NCI-H526 treated with DMSO at 0.1 percent for 48 hours (cell line): ENCODE data around the gene JAK2.
"Not testable (repeated sequence)": the region's sequence is repeated elsewhere in the genome, so short reads cannot be mapped to it uniquely, and the experiment has no call there.

Experiments
- DNase-seq: peaks from one replicate; lab custom pipeline; 2025; lab: John Stamatoyannopoulos, UW

Gene JAK2

DNA sequence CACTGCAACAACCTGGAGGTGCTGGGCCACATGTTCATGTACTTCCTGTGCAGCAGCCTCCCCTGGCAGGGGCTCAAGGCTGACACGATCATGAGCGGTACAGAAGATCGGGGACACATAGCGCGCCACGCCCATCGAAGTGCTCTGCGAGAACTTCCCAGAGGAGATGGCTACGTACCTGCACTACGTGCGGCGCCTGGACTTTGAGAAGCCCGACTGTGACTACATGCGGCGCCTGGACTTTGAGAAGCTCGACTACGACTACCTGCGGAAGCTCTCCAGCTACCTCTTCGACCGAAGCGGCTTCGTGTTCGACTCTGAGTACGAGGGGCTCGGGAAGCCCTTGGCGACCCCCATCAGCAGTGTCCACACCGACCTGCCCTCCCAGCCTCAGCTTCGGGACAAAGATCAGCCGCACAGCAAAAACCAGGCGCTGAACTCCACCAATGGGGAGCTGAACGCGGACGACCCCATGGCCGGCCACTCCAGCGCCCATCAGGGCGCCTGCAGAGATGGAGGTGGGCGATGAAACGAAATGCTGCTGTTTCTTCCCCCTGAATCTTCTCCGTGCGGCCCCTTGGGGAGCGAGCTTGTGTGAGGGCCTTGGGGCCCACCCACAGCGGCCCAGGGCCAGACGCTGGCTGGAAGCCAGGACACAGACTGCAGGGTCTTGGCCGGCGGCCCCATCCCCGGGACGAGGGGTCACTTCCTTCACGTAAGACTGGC is 56.5 kb downstream of the JAK2 start:
- no peak for DNase-seq

DNA sequence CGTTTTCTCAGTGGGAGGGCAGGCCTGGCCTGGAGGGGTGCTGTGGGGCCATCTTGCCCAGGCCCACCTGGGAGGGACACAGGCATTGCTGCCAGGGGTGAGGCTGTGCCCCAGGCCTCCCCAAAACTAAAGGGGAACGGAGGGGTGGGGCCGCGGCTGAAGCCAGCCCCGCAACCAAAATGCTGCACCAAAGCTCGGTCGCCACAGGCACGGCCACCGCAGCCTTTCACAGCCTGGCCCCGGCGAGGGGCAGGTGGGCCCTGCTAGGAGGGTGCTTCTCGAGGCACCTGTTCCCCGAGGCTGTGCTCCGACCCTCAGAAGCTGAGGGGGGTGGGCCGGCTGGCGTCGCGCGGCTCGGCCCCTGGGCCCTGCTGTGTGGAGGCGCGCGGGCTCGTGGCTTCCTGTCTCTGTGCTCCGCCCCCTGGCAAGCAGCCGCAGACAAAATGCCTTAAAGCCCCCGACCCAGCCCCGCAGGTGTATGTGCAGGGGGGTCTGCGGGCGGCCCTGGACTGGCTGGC is 57.6 kb downstream of the JAK2 start:
- DNase-seq, result no peak

- DNase-seq, result no peak
These were observed 58.3 kb downstream of the JAK2 start for GRCh38 chr9:5043381-5043780.

DNA sequence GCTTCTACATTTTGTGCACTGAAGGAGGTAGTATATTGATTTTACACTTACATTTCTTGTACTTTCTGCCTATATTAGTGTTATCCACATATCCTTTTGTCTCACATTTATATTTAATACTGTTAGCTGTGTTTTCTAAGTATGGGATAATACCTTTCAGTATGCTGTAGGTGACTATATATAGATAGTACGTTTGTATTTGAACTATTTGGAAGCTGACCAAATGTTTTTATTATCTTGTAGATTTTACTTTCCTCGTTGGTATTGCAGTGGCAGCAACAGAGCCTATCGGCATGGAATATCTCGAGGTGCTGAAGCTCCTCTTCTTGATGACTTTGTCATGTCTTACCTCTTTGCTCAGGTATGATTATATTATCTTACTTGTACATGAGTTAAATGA is 59.1 kb downstream of the JAK2 start:
- no peak for DNase-seq

DNA sequence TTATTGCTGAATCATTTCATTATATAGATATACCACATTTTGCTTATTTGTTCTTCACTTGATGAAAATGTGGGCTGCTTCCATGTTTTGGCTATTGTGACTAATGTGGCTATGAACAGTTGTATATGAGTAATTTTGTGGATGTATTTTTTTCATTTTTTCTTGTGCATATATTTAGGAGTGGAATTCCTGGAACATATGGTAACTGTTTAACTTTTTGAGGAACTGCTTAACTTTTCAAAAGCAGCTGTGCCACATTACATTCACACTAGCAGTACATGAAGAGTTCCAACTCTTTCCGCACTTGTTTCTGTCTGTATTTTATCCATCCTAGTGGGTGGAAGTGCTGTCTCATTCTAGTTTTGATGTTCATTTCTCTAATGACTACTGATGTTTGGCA is 67.8 kb downstream of the JAK2 start:
- DNase-seq, result no peak

GRCh38 chr9:5062631-5063030 is 77.6 kb downstream of the JAK2 start:
- no peak for DNase-seq

DNA sequence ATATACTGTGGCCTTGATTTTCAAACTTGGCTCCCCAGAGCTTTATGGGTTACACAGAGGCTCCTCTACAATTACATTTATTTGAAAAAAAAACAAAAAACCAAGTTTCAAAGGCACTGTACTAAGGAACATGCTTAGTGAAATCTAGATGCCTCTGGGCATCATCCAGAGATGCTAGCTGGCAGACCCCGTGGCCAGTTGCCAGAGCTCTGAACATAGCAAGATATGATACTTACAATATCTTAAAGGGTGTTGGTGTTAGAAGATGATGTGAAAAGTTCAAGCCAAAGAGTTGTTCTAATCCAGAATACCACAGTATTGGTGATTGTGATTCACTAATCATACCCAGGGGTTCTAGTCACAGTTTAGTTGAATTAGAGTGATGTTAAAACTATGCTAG is 87.8 kb downstream of the JAK2 start:
- DNase-seq, result no peak

- DNase-seq, result no peak
These were observed 88.6 kb downstream of the JAK2 start for GRCh38 chr9:5073701-5074100.

DNA sequence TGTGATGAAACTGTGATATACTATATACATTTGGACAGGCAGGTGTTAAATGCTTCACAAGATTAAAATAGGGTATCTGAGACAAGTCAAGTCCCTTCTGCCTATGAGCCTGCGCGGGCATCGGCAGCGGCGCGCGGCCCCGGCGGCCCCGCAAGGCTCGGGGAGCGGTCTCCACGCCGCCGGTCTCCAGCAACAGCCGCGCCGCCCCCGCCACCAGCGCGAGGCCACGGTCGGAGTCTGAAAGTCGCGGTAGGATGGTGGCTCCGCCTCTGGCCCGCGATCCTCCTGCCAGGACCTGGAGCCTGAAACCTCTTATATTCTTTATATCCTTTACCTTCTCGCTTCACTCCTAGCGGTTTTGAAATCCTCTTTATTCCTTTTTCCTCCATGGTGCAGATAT is 100.9 kb downstream of the JAK2 start:
- DNase-seq, result no peak

DNA sequence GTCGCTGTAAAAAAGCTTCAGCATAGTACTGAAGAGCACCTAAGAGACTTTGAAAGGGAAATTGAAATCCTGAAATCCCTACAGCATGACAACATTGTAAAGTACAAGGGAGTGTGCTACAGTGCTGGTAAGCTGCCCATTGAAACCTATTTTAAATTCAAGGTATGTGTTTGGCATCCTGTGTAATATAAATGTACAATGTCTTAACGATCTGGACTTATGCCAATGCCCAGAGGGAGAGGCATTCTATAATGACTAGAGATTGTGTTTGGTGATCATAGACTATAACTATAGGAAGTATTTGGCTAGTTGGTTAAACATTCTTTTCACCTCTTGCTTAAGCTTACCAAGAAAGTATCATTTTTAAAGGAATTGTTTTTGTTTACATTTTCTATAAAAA is 104.7 kb downstream of the JAK2 start:
- DNase-seq, result no peak

- DNase-seq, result no peak
These were observed 110.7 kb downstream of the JAK2 start for GRCh38 chr9:5095795-5096194.

- no peak for DNase-seq
These were observed 114.4 kb downstream of the JAK2 start for GRCh38 chr9:5099466-5099865.

- not testable (repeated sequence) for DNase-seq
These were observed 116.1 kb downstream of the JAK2 start for GRCh38 chr9:5101127-5101526.

GRCh38 chr9:5106517-5106916 is 121.4 kb downstream of the JAK2 start:
- DNase-seq, result not testable (repeated sequence)

GRCh38 chr9:5110867-5111681 is 126.0 kb downstream of the JAK2 start:
- DNase-seq, result no peak

DNA sequence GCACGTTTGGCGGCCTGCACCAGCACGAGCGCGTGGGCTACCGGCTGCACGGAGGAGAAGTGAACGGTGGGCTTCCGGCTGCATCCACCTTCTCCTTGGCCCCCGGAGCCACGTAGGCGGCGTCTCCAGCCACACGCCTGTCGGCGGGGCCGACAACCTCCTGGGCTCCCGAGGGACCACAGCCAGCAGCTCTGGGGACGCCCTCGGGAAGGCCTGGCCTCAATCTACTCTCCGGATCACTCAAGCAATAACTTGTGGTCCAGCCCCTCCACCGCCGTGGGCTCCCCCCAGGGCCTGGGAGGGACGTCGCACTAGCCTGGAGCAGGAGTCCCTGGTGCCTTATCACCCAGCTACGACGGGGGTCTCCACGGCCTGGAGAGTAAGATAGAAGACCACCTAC is 126.6 kb downstream of the JAK2 start:
- no peak for DNase-seq

DNA sequence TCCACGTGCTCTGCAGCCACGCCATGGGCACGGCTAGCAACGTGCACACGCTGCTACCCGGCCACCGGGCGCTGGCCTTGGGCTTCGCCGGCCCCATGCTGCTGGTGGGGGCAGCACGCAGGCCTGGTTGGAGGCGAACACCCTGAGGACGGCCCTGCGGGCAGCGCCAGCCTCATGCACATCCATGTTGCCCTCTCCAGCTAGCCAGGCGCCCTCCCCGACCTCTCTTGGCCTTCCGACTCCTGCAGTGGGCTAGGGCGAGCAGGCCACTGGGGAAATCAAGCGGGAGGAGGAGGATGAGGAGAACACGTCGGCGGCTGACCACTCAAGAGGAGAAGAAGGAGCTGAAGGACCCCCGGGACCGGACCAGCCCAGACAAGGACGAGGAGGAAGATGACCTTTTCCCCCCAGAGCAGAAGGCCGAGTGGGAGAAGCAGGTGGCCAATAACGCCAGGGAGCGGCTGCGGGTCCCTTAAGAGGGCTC is 127.1 kb downstream of the JAK2 start:
- no peak for DNase-seq

DNA sequence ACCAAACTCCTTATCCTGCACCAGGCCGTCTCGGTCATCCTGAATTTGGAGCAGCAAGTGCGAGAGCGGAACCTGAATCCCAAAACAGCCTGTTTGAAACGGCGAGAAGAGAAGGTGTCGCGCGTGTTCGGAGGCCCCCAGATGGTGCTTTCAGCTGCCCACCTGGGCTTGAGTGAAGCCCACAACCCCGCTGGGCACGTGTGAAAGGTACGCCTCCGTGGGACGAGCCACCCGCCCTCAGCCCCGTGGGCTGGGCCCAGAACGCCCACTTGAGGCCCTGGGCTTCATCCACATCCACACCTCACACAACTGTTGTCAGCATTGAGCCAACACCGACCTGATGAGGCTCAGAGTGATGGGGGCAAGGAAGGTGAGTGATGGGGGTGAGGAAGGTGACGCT is 127.6 kb downstream of the JAK2 start:
- DNase-seq, result no peak

DNA sequence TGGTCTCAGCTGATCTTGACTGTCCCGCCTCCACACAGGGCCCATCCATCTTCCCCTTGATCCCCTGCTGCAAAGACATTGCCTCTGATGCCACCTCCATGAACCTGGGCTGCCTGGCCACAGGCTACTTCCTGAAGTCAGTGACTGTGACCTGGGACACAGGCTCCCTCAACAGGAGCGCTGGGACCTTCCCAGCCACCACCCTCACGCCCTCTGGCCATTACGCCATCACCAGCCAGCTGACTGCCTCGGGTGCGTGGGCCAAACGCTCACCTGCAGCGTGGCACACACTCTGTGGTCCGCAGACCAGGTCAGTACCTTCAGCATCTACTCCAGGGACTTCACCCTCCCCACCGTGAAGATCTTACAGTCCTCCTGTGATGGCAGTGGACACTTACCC is 128.5 kb downstream of the JAK2 start:
- DNase-seq, result no peak

GRCh38 chr9:5113994-5114748 is 129.1 kb downstream of the JAK2 start:
- no peak for DNase-seq

- DNase-seq, result no peak
These were observed 137.0 kb downstream of the JAK2 start for GRCh38 chr9:5122116-5122515.

- DNase-seq, result no peak
These were observed 137.4 kb downstream of the JAK2 start for GRCh38 chr9:5122516-5122915.
